ENCODE results near the gene OR2V2.
"Not testable (repeated sequence)": the region's sequence is repeated elsewhere in the genome, so short reads cannot be mapped to it uniquely, and the experiment has no call there.

Gene OR2V2

GRCh38 chr5:181170996-181171395 lies 23.6 kb downstream of the OR2V2 start:
- no peak for DNase-seq

- no peak for DNase-seq
Observed at GRCh38 chr5:181171782-181172181, 24.4 kb downstream of the OR2V2 start.

- DNase-seq, result no peak
Observed at GRCh38 chr5:181173027-181173419, 25.6 kb downstream of the OR2V2 start.

GRCh38 chr5:181173420-181174342 lies 26.3 kb downstream of the OR2V2 start:
- DNase-seq, result no peak

GRCh38 chr5:181176254-181176952 lies 29.0 kb downstream of the OR2V2 start:
- no peak for DNase-seq

- DNase-seq, result not testable (repeated sequence)
Observed at GRCh38 chr5:181177559-181177958, 30.2 kb downstream of the OR2V2 start.

- DNase-seq, result no peak
Observed at GRCh38 chr5:181181650-181182565, 34.5 kb downstream of the OR2V2 start.

- DNase-seq, result no peak
Observed at GRCh38 chr5:181182651-181183050, 35.3 kb downstream of the OR2V2 start.

GRCh38 chr5:181184845-181185216 lies 37.4 kb downstream of the OR2V2 start:
- no peak for DNase-seq

- DNase-seq, result no peak
Observed at GRCh38 chr5:181185560-181185959, 38.2 kb downstream of the OR2V2 start.

GRCh38 chr5:181186022-181186421 lies 38.6 kb downstream of the OR2V2 start:
- no peak for DNase-seq

GRCh38 chr5:181186986-181187499 lies 39.7 kb downstream of the OR2V2 start:
- no peak for DNase-seq

- DNase-seq, result no peak
Observed at GRCh38 chr5:181187500-181188213, 40.3 kb downstream of the OR2V2 start.

- no peak for DNase-seq
Observed at GRCh38 chr5:181188700-181189362, 41.4 kb downstream of the OR2V2 start.

GRCh38 chr5:181189363-181189961 lies 42.1 kb downstream of the OR2V2 start:
- DNase-seq, result no peak

- DNase-seq, result no peak
Observed at GRCh38 chr5:181189962-181190710, 42.8 kb downstream of the OR2V2 start.

GRCh38 chr5:181190711-181191525 lies 43.5 kb downstream of the OR2V2 start:
- DNase-seq, result no peak

- no peak for DNase-seq
Observed at GRCh38 chr5:181191526-181192336, 44.3 kb downstream of the OR2V2 start.
